Trophoblast cell (in vitro differentiated cells and primary cell): ENCODE data around the gene LECT2.

Experiments
- DNase-seq, 2 donors: peaks; one replicate each; pipeline ENCODE4 v3.0.0-alpha.2; 2016
- H2AFZ ChIP-seq: 2 replicates; pipeline ENCODE4 v1.6.1; 2013; ENCODE audit warnings: low read length, moderate library complexity, mild to moderate bottlenecking; ENCODE audit not compliant: insufficient read depth, poor library complexity
- H2AK5ac ChIP-seq: 2 replicates; pipeline ENCODE4 v1.6.1; 2013; ENCODE audit warnings: mild to moderate bottlenecking, low read length
- H2BK120ac ChIP-seq: 2 replicates; pipeline ENCODE4 v1.6.1; 2013; ENCODE audit warnings: low read length, mild to moderate bottlenecking, moderate library complexity; ENCODE audit not compliant: insufficient read depth, poor library complexity
- H2BK12ac ChIP-seq: 2 replicates; pipeline ENCODE4 v1.6.1; 2013; ENCODE audit warnings: mild to moderate bottlenecking, low read length, moderate library complexity
- H2BK5ac ChIP-seq: 2 replicates; pipeline ENCODE4 v1.6.1; 2013; ENCODE audit warnings: low read length, low read depth, moderate library complexity, mild to moderate bottlenecking; ENCODE audit not compliant: poor library complexity
- H3K14ac ChIP-seq: 2 replicates; pipeline ENCODE4 v1.6.1; 2013; ENCODE audit warnings: mild to moderate bottlenecking, low read length
- H3K18ac ChIP-seq: 2 replicates; pipeline ENCODE4 v1.6.1; 2013; ENCODE audit warnings: mild to moderate bottlenecking, low read length
- H3K23ac ChIP-seq: 2 replicates; pipeline ENCODE4 v1.6.1; 2013; ENCODE audit warnings: low read length
- H3K27ac ChIP-seq: 2 replicates; pipeline ENCODE4 v1.5.1; 2013; ENCODE audit warnings: low read depth, mild to moderate bottlenecking, inconsistent platforms, low read length, moderate library complexity
- H3K27me3 ChIP-seq: 2 replicates; pipeline ENCODE4 v1.6.1; 2013; ENCODE audit warnings: inconsistent platforms, mild to moderate bottlenecking, low read length, moderate library complexity; ENCODE audit not compliant: insufficient read depth
- H3K36me3 ChIP-seq, 2 experiments: 1 replicate in 1 of 2; 2 replicates in 1 of 2; pipeline ENCODE4 v1.6.1; 2013; ENCODE audit warnings: low read length in 2 of 2, mild to moderate bottlenecking in 2 of 2, moderate library complexity in 1 of 2; ENCODE audit not compliant: insufficient read depth in 2 of 2, control insufficient read depth in 1 of 2
- H3K4ac ChIP-seq: 2 replicates; pipeline ENCODE4 v1.6.1; 2013; ENCODE audit warnings: low read depth, mild to moderate bottlenecking, low read length, moderate library complexity
- H3K4me1 ChIP-seq, 2 experiments: 1 replicate in 1 of 2; 2 replicates in 1 of 2; pipeline ENCODE4 v1.6.1; 2013; ENCODE audit warnings: low read length in 2 of 2, mild to moderate bottlenecking in 2 of 2, moderate library complexity in 1 of 2; ENCODE audit not compliant: insufficient read depth in 2 of 2, control insufficient read depth in 1 of 2
- H3K4me2 ChIP-seq: 2 replicates; pipeline ENCODE4 v1.6.1; 2013; ENCODE audit warnings: inconsistent platforms, mild to moderate bottlenecking, low read length, moderate library complexity
- H3K4me3 ChIP-seq: 2 replicates; pipeline ENCODE4 v1.5.1; 2013; ENCODE audit warnings: mild to moderate bottlenecking, low read depth, low read length, inconsistent platforms
- H3K79me1 ChIP-seq: one replicate; pipeline ENCODE4 v1.6.1; 2013; ENCODE audit warnings: low read length
- H3K79me2 ChIP-seq: 2 replicates; pipeline ENCODE4 v1.6.1; 2013; ENCODE audit warnings: low read length, mild to moderate bottlenecking; ENCODE audit not compliant: control insufficient read depth, insufficient read depth, poor library complexity
- H3K9ac ChIP-seq: 2 replicates; pipeline ENCODE4 v1.6.1; 2013; ENCODE audit warnings: mild to moderate bottlenecking, low read length
- H3K9me3 ChIP-seq: 2 replicates; pipeline ENCODE4 v1.6.1; 2013; ENCODE audit warnings: low read depth, mild to moderate bottlenecking, control low read depth, inconsistent platforms, low read length; ENCODE audit not compliant: insufficient read depth
- H4K12ac ChIP-seq: 2 replicates; pipeline ENCODE4 v1.6.1; 2013; ENCODE audit warnings: low read depth, mild to moderate bottlenecking, low read length, moderate library complexity
- H4K8ac ChIP-seq: 2 replicates; pipeline ENCODE4 v1.6.1; 2013; ENCODE audit warnings: low read depth, mild to moderate bottlenecking, low read length, moderate library complexity
- H4K91ac ChIP-seq: one replicate; pipeline ENCODE4 v1.6.1; 2013; ENCODE audit warnings: low read depth, mild to moderate bottlenecking, low read length, moderate library complexity
- WGBS: extraction: QIAGEN DNeasy Blood & Tissue Kit; methylation state at CpG from one replicate; pipeline ENCODE4 v1.1.7; 2013; ENCODE audit warnings: missing lambda C conversion rate; ENCODE audit not compliant: insufficient read length, insufficient coverage; ENCODE audit errors: extremely low coverage; 5-methylcytosine and 5-hydroxymethylcytosine counted together

Gene LECT2

DNA sequence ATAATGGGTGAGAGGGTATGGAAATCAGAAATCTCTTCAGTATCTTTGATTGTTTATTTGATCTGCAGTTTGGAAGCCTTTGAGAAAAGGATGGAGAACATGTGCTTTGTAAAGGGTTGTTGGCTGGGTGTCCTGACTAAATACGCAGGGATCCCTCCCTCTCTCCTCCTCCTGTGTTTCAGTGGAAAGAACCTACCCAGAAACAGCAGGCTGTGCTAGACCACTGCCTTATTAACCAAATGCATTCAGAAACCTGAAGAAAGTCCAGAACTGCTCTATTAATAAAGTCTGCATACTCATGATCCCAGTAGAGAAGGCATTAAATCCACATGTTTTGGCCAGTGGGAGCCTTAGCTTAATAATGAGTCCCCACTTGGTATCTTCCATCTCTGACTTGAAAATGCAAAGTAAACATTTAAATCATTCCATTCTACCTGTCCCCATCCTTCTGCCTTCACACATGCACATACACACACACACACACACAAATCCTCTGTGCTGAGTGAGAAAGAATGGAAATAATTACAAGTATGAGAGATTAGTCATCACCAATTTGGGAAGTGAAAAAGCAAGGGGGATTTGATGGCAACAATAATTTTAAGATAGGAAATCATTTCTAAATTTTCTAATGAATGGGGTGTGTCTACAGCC lies 10.0 kb upstream of the LECT2 start:
- Histone ChIP-seq H3K9ac (no peak overlapping the region), H4K12ac (no peak overlapping the region), H3K4me1 (no peaks in the 10 kb centered on the region), H3K79me2 (no peaks in the 10 kb centered on the region), H3K4me2 (no peak overlapping the region), H2AK5ac (no peak overlapping the region), H4K91ac (no peak overlapping the region), H2BK120ac (no peak overlapping the region), H3K23ac (no peak overlapping the region), H3K79me1 (no peaks in the 10 kb centered on the region), H3K14ac (no peak overlapping the region), H2BK5ac (no peak overlapping the region), H3K27ac (no peak overlapping the region), H4K8ac (no peak overlapping the region), H3K9me3 (no peaks in the 10 kb centered on the region), H2BK12ac (no peak overlapping the region), H3K36me3 (no peaks in the 10 kb centered on the region), H3K4ac (no peak overlapping the region), H2AFZ (no peak overlapping the region), H3K27me3 (no peaks in the 10 kb centered on the region), H3K18ac (no peak overlapping the region), H3K4me3 (no peak overlapping the region)
- DNase-seq = no peak
- no CpG with 5 or more reads among the region's 1 CpG for whole genome bisulfite sequencing

GRCh38 chr5:135955525-135955924 lies 742 bp upstream of the LECT2 start:
- Histone ChIP-seq H3K9ac (no peak overlapping the region), H3K14ac (no peak overlapping the region), H2BK120ac (no peak overlapping the region), H2AFZ (no peak overlapping the region), H3K4me2 (no peak overlapping the region), H3K4me1 (no peaks in the 10 kb centered on the region), H3K23ac (no peak overlapping the region), H3K79me2 (no peaks in the 10 kb centered on the region), H4K91ac (no peak overlapping the region), H3K36me3 (no peaks in the 10 kb centered on the region), H3K4me3 (no peak overlapping the region), H3K27ac (no peak overlapping the region), H3K79me1 (peaks cover 3% of the 10 kb centered on the region), H4K8ac (no peak overlapping the region), H2BK5ac (no peak overlapping the region), H2BK12ac (no peak overlapping the region), H3K27me3 (no peaks in the 10 kb centered on the region), H4K12ac (no peak overlapping the region), H3K4ac (no peak overlapping the region), H2AK5ac (no peak overlapping the region), H3K9me3 (no peaks in the 10 kb centered on the region), H3K18ac (no peak overlapping the region)
- DNase-seq = no peak
- WGBS = no CpG with 5 or more reads among the region's 4 CpGs

DNA sequence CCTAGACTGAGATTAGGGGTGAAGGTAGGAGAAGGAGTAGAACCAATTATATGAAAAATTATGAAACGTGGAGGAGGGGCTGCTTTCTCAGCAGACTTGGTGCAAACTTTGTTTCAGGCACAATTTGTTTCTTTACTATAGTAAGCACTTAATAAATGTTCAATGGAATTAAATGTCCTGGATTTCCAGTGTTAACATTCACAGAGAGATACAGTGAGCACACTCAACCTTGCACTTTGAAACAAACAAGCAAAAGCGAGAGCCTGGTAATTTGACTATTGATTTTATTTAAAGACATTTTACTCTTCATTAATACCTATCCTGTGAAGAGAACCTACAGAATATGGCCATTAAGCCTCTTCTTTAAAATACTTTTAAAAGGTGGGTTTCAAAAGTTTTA lies 933 bp downstream of the LECT2 start:
- no peak overlapping the region for H3K18ac ChIP-seq
- no peaks in the 10 kb centered on the region for H3K4me1 ChIP-seq
- H3K9ac ChIP-seq = no peak overlapping the region
- no peak for DNase-seq
- no peak overlapping the region for H4K8ac ChIP-seq
- H3K27ac ChIP-seq = no peak overlapping the region
- no peak overlapping the region for H2BK120ac ChIP-seq
- H3K27me3 ChIP-seq = no peaks in the 10 kb centered on the region
- H2BK12ac ChIP-seq = no peak overlapping the region
- H4K91ac ChIP-seq = no peak overlapping the region
- H2AFZ ChIP-seq = no peak overlapping the region
- no CpG with 5 or more reads among the region's 2 CpGs for WGBS
- no peak overlapping the region for H2AK5ac ChIP-seq
- H3K36me3 ChIP-seq = no peaks in the 10 kb centered on the region
- no peak overlapping the region for H3K4ac ChIP-seq
- no peak overlapping the region for H3K23ac ChIP-seq
- no peaks in the 10 kb centered on the region for H3K9me3 ChIP-seq
- H3K4me2 ChIP-seq = no peak overlapping the region
- H3K79me2 ChIP-seq = no peaks in the 10 kb centered on the region
- peaks cover 3% of the 10 kb centered on the region for H3K79me1 ChIP-seq
- H4K12ac ChIP-seq = no peak overlapping the region
- no peak overlapping the region for H2BK5ac ChIP-seq
- no peak overlapping the region for H3K4me3 ChIP-seq
- no peak overlapping the region for H3K14ac ChIP-seq

- no peak overlapping the region for H4K91ac ChIP-seq
- H3K79me1 ChIP-seq = peaks cover 3% of the 10 kb centered on the region
- no peak overlapping the region for H2AK5ac ChIP-seq
- H3K4me2 ChIP-seq = no peak overlapping the region
- no peak overlapping the region for H4K12ac ChIP-seq
- no CpG with 5 or more reads among the region's 4 CpGs for WGBS
- H3K9ac ChIP-seq = no peak overlapping the region
- no peak overlapping the region for H3K4me3 ChIP-seq
- no peaks in the 10 kb centered on the region for H3K4me1 ChIP-seq
- H3K36me3 ChIP-seq = no peaks in the 10 kb centered on the region
- H4K8ac ChIP-seq = no peak overlapping the region
- no peak overlapping the region for H3K18ac ChIP-seq
- no peak for DNase-seq
- H3K4ac ChIP-seq = no peak overlapping the region
- no peaks in the 10 kb centered on the region for H3K79me2 ChIP-seq
- H2BK5ac ChIP-seq = no peak overlapping the region
- H2BK12ac ChIP-seq = peak overlapping the region; percentile 36
- H3K27me3 ChIP-seq = no peaks in the 10 kb centered on the region
- H2AFZ ChIP-seq = no peak overlapping the region
- no peak overlapping the region for H2BK120ac ChIP-seq
- H3K9me3 ChIP-seq = no peaks in the 10 kb centered on the region
- H3K23ac ChIP-seq = no peak overlapping the region
- H3K27ac ChIP-seq = no peak overlapping the region
- H3K14ac ChIP-seq = no peak overlapping the region
Measured at GRCh38 chr5:135952683-135953082, 2.1 kb downstream of the LECT2 start.
